Measurements from ENCODE around the gene ABCA1. TPM values are rescaled to one million over a fixed set of nuclear protein-coding genes. Genes with fewer than 3 reads are reported as not detected.

The ABCA1 gene
- polyA plus RNA-seq, 3 donors = 2.0 to 5.1 (median 2.7) TPM

GRCh38 chr9:104740621-104741020 is 187.3 kb downstream of the ABCA1 start:
- no peak overlapping the region for H3K4me3 Mint-ChIP-seq
- H3K79me2 ChIP-seq (ENCODE audit: insufficient read depth, low read length) = no peaks in the 10 kb centered on the region
- no peaks in the 10 kb centered on the region for H3K27me3 Mint-ChIP-seq (ENCODE audit: low read depth in 3 of 3)
- no peak overlapping the region for H3K9ac ChIP-seq (ENCODE audit: insufficient read depth, low read length, poor library complexity, severe bottlenecking)
- no peaks in the 10 kb centered on the region for H3K36me3 ChIP-seq (replicated peaks in 1 of 2; ENCODE audit: control insufficient read depth in 1 of 2, insufficient read depth in 2 of 2, low read length in 2 of 2)
- WGBS (ENCODE audit: insufficient coverage) = no CpG with 5 or more reads among the region's 1 CpG
- no peak overlapping the region for H3K27ac ChIP-seq (ENCODE audit: low read depth in 1 of 2, low read length in 2 of 2)
- H3K4me2 ChIP-seq (replicated peaks; ENCODE audit: extremely low read depth, low read length, poor library complexity, severe bottlenecking) = no peak overlapping the region
- no peak overlapping the region for H2AFZ ChIP-seq (ENCODE audit: insufficient read depth, low read depth, low read length, poor library complexity, severe bottlenecking)
- peaks cover 1% of the 10 kb centered on the region for H3K4me1 Mint-ChIP-seq
- no peaks in the 10 kb centered on the region for H3K9me3 ChIP-seq (replicated peaks in 1 of 2; ENCODE audit: control insufficient read depth in 1 of 2, insufficient read depth in 1 of 2, low read length in 2 of 2)
- no peaks in the 10 kb centered on the region for H3K4me1 ChIP-seq (ENCODE audit: control insufficient read depth in 1 of 2, insufficient read depth in 2 of 2, low read length in 2 of 2)
- H3K4me3 ChIP-seq (replicated peaks in 1 of 3; ENCODE audit: low read depth in 2 of 3, low read length in 3 of 3) = no peak overlapping the region
- no peak overlapping the region for H3K27ac Mint-ChIP-seq
- intact Hi-C loops (cut with micrococcal nuclease) = no loop called here
- peaks cover 0 to 8% (median 2%) of the 10 kb centered on the region in 7 donors for H3K9me3 Mint-ChIP-seq
- H3K36me3 Mint-ChIP-seq = peaks cover 0 to 1% of the 10 kb centered on the region in 2 donors
- DNase-seq = no peak
- no peaks in the 10 kb centered on the region for H4K20me1 ChIP-seq (ENCODE audit: insufficient read depth, low read length)
- no peaks in the 10 kb centered on the region for H3K27me3 ChIP-seq (ENCODE audit: control insufficient read depth in 2 of 2, insufficient read depth in 2 of 2, low read length in 2 of 2)
- no peak for TF ChIP-seq CTCF (IDR thresholded peaks at IDR 0.05)

GRCh38 chr9:104738452-104738851 is 189.5 kb downstream of the ABCA1 start:
- Histone ChIP-seq H3K4me3 (replicated peaks in 1 of 3; ENCODE audit: low read depth in 2 of 3, low read length in 3 of 3) (no peak overlapping the region), H3K4me1 (ENCODE audit: control insufficient read depth in 1 of 2, insufficient read depth in 2 of 2, low read length in 2 of 2) (no peaks in the 10 kb centered on the region), H3K9ac (ENCODE audit: insufficient read depth, low read length, poor library complexity, severe bottlenecking) (no peak overlapping the region), H3K79me2 (ENCODE audit: insufficient read depth, low read length) (no peaks in the 10 kb centered on the region), H3K4me2 (replicated peaks; ENCODE audit: extremely low read depth, low read length, poor library complexity, severe bottlenecking) (no peak overlapping the region), H3K9me3 (replicated peaks in 1 of 2; ENCODE audit: control insufficient read depth in 1 of 2, insufficient read depth in 1 of 2, low read length in 2 of 2) (peaks cover 0 to 2% of the 10 kb centered on the region in 2 donors), H3K36me3 (replicated peaks in 1 of 2; ENCODE audit: control insufficient read depth in 1 of 2, insufficient read depth in 2 of 2, low read length in 2 of 2) (no peaks in the 10 kb centered on the region), H2AFZ (ENCODE audit: insufficient read depth, low read depth, low read length, poor library complexity, severe bottlenecking) (no peak overlapping the region), H4K20me1 (ENCODE audit: insufficient read depth, low read length) (no peaks in the 10 kb centered on the region), H3K27ac (ENCODE audit: low read depth in 1 of 2, low read length in 2 of 2) (no peak overlapping the region), H3K27me3 (ENCODE audit: control insufficient read depth in 2 of 2, insufficient read depth in 2 of 2, low read length in 2 of 2) (no peaks in the 10 kb centered on the region)
- 82% methylated on average over 2 of the region's 3 CpGs for WGBS (ENCODE audit: insufficient coverage)
- Mint-ChIP-seq H3K27me3 (ENCODE audit: low read depth in 3 of 3) (no peaks in the 10 kb centered on the region), H3K4me3 (no peak overlapping the region), H3K27ac (no peak overlapping the region), H3K9me3 (peaks cover 0 to 8% (median 2%) of the 10 kb centered on the region in 7 donors), H3K36me3 (peaks cover 0 to 1% of the 10 kb centered on the region in 2 donors), H3K4me1 (peaks cover 1% of the 10 kb centered on the region)
- intact Hi-C loops (cut with micrococcal nuclease) = no loop called here
- DNase-seq = no peak
- TF ChIP-seq CTCF (IDR thresholded peaks at IDR 0.05) = no peak

Other genes starting within 250 kb of the ABCA1 start
- not detected for gene OR13D1, start 233.6 kb downstream of the ABCA1 start, polyA plus RNA-seq
- 100 to 1,000 TPM in 1 of 3 donors, 10 to 100 TPM in 2; 26.9 to 103 (median 97.8) TPM for gene NIPSNAP3A, start 180.5 kb downstream of the ABCA1 start, polyA plus RNA-seq
- 1 to 10 TPM in 1 of 3 donors, under 1 TPM in 2; 0.61 to 1.1 (median 0.72) TPM for gene NIPSNAP3B, start 164.0 kb downstream of the ABCA1 start, polyA plus RNA-seq

Data from CD14-positive monocyte (primary cell).